GM18909 (cell line): Measurements from ENCODE around the gene ZNF506.
"Not testable (repeated sequence)": the region's sequence is repeated elsewhere in the genome, so short reads cannot be mapped to it uniquely, and the experiment has no call there.

Experiments used
- ATAC-seq: cut with Tn5 transposase; IDR thresholded peaks from one replicate; pipeline ENCODE4 v1.9.1; 2021; ENCODE audit warnings: mild to moderate bottlenecking; ENCODE audit not compliant: unreplicated experiment, poor library complexity

ZNF506 gene

DNA sequence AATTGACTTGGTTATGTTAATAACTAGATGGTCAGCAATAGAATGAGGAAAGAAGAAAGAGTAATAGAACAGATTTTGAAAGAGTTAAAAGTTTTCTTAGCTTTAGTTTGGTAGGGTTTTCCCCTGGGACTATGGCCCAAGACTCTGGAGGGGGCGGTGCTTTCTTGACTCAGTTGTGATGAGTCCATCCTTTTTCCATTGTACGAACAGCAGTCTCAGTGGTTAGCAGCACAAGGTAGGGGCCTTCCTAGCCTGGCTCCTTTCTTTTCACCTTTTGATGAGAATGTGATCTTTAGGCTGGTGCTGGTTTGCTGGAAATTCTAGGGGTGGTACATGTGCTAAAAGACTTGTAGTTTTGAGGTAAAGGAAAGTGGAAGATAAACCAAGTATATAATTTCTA lies 38.8 kb downstream of the ZNF506 start:
- no peak for ATAC-seq

DNA sequence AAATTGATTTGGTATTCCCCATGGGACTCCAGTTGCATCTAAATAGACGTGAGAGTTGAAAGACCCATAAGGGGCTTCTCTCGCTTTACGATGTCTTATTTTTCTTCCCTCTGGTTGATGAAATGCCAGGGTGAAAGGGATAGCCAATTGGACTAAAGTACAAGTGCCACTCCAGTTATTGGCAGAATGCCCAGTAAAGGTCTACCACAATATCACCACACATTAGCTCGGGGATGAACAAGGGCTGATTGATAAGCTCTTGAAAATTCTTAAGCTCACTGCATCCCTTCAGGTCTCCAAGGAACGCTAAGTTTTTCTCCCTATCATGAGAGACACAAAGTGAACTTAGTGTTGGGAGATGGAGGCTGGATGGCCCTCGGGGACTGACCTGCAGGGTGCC lies 39.8 kb downstream of the ZNF506 start:
- not testable (repeated sequence) for ATAC-seq

DNA sequence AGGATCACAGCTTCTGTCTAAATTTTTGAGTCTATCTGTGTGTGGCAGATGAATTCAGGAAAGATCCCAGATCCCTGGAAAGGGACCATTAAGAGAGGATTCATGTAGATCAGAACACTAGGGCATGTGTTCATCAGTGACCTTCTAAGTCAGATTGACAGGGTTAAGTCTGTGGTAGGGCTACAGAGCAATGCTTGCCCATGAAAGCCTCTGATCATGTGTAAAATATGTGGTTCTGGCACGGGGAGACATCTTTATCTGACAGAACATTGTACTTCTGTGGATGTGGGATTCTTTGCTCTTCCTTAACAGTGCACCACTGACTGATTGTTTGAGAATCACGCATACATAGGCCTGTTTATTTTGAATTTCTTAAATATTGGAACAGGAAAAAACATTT lies 42.9 kb downstream of the ZNF506 start:
- no peak for ATAC-seq

DNA sequence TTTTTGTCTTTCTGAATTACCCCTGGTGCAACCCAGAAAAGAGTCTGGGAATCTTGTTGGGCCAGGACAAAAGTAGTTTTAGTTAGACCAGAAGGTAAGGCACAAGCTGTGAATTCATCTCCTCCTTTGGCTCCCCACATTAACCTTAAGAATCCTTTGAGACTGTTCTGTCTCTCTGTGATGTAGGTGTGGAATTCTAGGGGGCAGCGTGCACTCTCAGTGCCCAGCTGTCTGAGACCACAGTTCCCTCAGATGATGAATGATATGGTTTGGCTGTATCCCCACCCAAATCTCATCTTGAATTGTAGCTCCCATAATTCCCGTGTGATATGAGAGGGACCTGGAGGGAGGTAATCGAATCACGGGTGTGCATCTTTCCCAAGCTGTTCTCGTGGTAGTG lies 43.9 kb downstream of the ZNF506 start:
- no peak for ATAC-seq

DNA sequence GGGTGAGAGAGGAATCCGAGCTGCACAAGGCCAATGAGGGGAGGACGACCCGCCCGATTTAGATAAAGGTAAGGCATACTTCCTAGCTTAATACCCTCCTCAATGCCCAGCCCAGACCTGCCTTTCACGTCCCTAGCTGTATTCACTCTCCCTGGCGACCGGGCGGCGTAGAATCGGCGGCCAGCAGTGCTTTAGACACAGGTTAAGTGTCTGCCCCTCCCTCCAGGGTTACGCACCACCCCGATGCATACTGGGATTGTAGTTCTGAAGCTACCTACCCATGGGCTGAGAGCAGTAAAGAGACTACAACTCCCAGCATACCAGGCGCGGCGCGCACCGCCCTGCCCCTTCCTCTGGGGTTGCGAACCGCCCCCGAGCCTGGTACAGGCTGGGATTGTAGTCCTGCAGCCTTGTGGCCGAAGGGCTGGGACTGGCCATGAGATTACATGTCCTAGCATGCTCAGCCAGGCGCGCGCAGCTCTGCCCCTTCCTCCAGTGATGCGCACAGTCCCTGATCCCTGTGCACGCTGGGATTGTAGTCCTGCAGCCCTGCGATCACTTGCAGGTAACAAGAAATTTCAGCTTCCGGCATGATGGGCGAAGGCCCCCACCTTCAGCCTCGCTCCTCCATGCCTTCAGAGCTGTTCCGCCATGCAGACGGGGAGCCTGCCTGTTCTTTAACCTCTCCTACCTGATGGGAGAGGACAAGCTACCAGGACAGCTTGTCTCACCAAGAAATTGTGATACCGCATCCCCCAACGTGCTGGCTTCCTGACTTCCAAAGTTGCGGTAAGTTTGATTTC lies 45.1 kb downstream of the ZNF506 start:
- ATAC-seq = peak; percentile 97

DNA sequence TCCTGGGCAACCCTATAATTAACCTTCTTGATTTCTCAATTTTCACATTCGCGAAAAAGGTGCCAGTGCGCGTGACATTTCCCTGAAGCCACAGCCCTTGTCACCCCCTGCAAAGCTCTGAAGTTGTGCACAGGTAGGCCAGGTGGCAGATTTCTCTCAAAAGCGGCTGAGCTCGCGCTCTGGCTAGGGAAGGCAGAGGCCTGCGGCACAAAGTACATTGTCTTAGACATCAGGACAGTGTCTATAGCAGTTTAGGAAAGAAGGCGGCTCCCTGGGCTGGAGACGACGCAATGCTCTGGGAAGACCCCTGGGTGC lies 45.7 kb downstream of the ZNF506 start:
- no peak for ATAC-seq

DNA sequence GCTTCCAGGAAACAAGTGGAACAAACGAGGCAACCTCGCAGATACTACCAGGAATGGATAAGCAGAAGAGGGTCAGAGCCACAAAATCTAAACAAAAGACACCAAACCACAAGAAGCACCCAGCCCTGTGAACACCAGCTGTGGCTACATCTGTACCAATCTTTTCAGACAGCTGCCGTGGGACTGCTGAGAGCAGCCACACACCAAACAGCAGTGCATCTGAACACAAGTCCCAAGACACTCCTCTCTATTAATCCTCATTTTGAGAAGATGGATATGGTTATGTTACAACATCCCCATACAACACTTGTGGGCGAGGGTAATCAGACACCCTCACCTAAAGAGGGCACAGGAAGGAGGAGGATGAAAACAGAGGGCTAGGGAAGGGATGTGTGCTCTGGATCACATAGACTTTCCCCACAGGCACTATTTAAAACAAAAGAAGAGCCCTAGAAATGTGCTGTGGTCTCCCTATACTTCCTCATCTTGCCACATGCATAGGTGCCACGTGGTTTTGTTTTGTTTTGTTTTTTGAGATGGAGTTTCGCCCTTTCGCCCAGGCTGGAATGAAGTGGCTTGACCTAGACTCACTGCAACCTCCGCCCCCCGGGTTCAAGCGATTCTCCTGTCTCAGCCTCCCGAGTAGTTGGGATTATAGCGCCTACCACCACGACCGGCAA lies 47.1 kb downstream of the ZNF506 start:
- ATAC-seq = no peak

DNA sequence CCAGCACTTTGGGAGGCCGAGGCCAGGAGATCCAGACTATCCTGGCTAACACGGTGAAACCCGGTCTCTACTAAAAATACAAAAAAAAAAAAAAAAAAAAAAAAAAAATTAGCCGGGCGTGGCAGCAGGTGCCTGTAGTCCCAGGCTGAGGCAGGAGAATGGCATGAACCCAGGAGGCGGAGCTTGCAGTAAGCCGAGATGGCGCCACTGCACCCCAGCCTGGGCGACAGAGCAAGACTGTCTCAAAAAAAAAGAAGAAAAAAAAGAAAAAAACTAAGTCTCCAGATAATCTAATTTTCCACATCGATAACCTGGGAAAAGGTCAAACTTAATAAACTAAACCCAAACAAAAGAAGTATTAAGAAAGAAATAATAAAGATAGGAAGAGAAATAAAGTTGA lies 49.6 kb downstream of the ZNF506 start:
- ATAC-seq = not testable (repeated sequence)

DNA sequence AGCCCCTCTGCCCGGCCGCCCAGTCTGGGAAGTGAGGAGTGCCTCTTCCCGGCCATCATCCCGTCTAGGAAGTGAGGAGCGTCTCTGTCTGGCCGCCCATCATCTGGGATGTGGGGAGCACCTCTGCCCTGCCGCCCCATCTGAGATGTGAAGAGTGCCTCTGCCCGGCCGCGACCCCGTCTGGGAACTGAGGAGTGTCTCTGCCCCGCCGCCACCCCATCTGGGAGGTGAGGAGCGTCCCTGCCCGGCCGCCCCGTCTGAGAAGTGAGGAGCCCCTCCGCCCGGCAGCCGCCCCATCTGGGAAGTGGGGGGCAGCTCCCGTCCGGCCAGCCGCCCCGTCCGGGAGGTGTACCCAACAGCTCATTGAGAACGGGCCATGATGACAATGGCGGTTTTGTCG lies 51.6 kb downstream of the ZNF506 start:
- ATAC-seq = not testable (repeated sequence)

DNA sequence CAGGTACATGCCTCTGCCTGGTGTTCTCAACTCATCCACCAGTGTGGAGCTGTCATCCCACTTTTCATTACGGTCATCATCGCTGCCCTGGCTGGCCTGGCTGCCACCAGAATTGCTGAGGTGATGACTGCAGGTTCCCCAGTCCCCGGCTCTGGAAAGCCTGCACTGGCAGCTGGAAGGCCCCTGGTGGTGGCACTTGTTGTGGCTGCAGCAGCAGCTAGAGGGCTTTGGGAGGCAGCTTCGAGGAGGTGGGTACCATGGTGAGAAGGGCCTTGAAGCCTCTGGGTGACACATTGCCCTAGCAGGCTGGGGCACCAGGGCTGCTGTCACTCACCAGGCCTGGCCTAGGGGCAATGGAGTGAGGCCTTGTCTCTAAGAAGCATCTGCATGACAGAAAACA lies 63.4 kb downstream of the ZNF506 start:
- ATAC-seq = no peak

DNA sequence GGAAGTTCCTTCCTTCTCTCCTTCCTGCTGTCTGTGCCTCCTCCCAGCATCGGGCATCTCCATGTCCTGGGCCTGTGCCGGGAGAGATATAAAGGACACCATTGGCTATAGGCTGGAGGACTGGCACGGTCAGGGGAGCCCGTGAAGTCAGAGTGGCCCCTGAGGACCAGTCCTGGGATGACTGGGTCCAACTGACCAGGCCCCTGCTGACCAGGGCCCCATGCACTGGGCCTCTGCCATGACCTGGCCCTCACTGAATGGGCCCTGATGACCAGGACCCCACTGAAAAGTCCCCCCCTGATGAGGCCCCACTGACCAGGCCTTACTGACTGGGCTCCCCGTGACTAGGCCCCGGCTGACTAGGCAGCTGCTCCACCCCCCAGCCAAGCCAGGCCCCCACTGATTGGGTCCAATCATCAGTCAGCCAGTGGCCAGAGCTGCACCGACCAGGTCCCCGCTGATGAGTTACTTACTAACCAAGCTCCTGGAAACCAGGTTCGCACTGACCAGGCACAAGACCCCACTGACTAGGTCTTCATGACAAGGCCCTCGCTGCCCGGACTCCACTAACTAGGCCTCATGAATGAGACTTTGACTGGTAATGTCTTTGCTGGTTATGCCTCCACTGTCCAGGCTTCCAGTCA lies 68.7 kb downstream of the ZNF506 start:
- ATAC-seq = no peak

DNA sequence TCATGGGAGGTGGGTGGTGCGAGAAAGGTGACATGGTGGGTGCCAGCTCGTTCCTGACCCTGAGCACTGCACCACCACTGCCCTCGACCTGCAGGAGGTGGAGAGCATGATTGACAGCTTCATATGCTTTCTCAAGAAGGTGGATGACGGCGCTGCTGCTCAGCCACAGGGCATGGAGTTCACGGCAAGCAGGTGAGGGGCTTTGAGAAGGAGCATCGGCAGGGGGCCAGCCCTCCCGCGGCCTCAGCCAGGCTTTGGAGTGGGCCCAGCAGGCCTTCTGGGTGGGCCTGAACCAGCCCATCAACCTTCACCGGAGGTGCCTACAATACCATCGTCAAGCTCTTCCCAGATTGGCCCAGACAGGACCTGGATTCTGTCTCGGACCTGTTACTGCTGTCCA lies 69.7 kb downstream of the ZNF506 start:
- no peak for ATAC-seq

DNA sequence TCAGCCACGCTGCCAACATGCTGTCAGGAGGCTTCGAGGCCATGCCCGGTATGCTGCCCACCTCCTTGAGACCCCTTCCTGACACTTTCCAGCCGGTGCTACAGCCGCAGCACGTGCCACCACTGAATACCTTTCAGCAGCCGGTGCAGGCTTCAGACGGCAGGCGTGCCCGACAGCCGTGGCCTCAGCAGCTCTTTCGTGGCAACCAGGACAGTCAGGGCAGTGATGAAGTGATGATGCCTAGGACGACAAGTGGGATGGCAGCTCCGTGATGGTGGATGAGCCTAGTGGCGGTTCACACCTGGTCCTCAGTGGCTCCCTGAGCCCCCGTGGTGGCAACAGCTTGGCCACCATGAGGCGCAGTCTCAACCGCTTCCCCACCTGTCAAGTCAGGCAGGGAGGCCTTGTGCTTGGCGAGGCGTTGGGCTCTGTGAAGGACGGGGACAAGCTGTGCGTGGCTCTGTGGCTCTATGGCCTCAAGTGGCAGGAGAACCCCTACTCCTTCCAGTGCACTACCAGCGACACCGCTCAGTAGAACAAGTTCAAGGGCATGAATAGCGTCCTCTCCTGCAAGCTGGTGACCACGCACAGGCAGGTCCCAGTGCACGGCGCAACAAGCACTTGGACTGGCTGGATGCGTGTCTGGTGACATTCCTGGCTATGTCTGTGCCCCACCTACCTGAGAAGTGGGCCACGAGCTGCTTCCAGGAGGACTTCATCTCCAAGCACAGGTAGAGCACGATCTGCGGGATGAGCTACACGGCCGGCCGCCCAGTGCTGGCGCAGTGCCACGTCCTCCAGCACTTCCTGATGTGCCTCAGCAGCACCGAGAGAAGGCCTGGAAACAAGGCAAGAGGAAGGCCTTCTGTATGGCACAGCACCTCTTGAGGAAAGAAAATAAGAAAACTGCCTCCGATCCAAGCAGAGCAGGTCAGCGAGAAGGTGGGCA lies 70.4 kb downstream of the ZNF506 start:
- ATAC-seq = no peak

DNA sequence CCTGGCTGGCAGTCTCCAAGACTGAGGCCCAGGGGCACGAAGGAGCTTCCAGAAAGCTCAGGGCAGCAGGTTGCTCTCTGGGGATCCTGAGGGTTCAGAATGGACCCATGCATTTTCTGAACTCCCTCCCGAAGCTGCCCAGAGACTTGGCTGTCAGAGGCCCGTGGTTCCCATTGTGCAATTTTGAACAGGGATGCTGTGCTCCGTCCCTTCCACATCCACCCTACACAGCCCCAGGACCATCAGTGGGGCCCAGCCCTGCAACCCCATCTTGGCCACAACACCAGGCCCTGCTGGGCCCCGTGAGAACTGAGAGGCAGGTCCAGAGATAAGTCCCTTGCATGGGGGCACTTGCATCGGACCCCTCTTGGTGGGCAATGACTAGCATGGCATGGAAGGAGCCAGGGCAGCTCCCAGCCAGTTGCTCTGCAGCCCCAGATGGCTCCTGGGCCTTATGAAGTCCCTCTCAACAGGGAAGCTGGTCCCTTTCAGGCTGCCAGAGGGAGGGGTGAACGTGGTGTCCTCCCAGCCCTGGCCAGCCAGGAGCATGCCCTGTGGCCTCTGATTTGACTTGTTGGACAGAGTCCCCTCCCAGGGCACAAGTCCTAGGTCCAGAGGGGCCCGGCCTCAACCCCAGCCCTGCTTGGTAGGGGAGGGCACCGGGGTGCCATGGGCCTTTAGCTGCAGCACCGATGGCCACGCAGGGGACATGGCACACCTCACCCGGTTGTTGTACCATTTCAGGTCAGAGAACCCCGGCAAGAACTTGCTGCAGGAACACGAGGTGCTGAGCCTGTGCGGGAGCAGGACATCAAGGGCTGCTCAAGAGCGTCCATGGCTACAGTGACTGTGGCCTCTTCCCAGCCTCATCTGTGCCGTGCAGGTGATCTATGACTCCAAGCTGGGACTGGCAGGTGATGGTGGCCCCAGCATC lies 71.4 kb downstream of the ZNF506 start:
- no peak for ATAC-seq

DNA sequence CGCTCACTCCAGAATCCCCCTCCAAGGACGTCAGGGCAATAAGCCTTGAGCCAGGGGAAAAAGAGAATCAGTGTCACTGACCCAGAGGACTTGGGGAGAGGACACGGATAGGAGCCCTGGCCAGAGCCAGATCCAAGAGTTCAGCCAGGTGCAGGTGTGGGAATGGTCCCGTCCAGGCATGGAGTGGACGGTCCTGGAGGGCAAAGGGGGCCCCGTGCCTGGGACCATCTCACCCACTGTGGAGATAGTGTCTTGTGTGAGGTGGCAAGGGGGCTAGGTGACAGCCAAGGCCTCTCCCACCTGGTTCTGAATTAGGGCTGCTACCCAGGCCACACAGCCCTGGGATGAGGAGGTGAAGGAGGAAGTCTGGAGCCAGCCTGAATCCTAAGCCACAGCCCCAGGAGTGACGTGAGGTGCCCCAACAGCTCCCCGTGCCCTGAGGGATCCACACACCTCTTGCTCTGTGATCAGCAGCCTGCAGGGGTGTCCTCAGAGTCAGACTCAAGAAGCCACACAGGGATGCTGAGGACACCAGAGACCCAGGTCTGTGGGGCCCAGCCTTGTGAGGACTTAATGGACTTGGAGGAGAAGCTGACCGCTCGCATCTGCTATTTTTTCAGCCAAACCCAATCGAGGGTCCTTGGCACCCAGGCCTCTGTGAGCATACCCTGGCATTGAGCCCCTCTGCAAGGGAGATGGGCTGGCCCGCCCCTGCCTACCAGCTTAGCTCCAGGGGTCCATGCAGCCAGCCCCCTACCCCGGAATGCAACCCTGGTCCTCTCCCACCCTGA lies 72.2 kb downstream of the ZNF506 start:
- ATAC-seq = no peak

DNA sequence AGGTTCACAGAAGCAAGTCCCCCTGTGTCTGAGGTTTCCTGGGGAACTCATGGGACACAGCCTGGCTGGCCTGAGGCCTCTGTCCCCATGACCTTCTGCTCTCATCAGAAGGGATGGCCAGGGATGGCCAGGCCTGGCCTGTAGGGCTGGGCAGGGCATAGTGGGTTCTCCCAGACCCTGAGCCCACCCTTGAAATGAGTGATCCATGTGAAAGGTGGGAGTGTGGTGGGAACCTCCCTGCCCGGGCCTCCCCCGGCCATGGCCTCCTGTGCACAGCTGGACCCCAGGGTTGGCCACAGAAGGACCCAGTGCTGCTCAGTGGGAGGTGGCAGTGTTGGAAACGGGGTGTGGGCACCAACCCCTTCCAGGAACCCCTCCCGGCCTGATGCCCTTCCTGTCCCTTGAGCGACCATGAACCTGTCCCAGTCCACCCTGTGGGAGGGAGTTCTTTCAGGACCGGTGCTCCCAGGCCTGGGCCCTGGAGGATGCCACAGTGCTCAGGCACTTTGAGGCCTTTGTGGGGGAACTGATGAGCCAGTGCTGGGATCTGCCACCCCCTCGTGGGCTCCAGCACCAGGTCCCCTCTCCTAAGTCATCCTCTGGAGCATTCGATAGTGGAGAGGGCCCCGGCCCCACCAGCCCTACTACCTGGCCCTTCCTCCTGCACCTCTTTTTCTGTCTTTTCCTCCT lies 73.2 kb downstream of the ZNF506 start:
- no peak for ATAC-seq

DNA sequence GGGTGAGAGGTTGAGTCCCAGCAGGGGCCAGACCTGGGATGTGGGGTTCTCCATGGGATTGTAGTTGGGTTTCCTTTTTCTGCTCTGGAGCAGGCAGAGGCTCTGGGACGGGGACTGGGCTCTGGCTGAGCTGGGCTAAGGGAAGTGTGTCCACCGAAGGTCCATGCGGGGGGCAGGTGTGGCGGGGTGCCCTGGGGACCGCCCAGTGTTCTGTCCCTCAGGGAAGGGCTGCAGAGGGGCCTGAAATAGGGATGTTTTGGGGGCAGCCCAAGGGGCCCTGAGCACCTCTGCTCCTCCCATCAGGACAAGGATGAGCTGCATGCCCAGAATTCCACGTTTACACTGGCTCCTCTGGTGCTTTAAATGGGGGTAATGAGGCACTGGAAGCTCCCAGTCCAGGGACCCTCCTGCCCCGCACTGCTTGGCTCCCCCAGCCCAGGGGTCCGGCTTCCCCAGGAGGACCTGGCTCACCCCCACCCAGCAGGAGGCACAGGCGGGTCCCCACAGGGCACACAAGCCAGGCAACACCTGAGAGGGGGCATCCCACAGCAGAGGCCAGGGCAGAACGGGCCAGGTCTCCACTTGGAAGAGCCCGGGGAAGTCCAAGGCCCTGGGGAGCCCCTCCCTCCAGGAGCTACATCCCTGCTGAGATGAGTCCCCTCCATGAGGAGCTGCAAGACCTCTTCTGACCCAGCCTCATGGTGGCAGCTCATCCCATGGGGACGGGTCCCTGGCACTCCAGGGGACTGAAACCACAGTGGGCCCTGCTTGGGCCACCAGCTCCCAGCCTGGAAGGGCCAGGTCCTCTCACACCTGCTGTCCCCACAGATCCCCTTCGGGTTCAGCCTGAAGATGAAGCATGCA lies 74.0 kb downstream of the ZNF506 start:
- ATAC-seq = no peak
